CD1c-positive myeloid dendritic cell (primary cell): ENCODE data around the gene KAZN.

Experiments used
- DNase-seq: peaks from one replicate; pipeline ENCODE4 v3.0.0-alpha.2; 2016; ENCODE audit errors: extremely low spot score

The KAZN gene

DNA sequence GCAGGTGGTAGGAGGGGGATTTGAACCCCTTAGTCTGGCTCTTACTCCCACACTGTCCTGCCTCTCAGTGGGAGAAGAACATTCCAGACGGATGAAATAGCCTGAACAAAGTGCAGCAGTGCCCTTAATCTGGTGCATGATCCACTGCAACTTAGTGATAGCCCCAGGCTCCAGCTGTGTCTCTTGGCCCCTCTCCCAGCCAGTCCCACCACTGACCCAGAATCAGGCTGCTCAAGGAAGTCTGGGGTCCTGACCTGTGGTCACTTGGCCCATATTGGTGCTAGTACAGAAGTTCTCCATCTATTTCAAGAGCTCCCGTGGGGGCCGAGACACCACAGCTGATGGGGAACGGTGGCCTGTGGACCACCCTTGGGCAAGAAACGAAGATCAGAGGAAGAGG lies 255.0 kb downstream of the KAZN start:
- DNase-seq, result no peak

DNA sequence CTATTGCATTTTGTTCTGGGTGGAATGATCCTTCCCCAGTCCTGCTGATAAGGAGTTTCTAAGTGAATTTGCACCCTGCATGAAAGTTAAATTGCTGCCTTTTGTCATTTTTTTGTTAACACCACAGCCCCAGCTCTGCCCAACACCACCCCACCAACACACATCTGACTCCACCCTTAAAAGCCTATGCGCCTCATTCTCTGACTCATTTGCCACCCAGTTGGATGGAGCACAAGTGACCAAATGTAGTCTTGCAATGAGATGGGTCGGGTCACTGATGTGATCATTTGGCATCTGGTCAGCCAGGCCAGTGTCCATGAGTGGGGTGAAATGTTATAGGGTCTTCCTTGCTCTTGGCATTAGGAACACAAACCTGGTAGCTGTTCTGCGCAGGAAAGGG lies 256.8 kb downstream of the KAZN start:
- no peak for DNase-seq

DNA sequence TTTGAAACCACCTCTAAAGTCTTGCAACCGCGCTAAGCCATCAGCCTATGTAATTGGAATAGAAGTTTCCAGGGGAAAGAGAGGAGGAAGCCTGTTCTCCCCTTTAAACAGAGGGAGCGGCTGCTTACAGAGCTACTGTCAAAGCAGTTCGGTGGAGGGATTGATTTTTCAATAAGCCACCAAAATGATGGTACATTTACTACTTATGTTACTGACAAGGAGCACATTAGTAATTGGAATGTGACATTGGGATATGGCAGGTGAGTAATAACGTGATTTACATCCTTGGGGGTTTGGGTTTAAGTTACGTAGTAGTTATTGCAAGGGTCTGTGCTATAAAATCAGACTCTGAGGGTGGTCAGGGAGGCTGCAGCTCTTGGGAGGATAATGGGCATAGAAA lies 257.3 kb downstream of the KAZN start:
- no peak for DNase-seq

DNA sequence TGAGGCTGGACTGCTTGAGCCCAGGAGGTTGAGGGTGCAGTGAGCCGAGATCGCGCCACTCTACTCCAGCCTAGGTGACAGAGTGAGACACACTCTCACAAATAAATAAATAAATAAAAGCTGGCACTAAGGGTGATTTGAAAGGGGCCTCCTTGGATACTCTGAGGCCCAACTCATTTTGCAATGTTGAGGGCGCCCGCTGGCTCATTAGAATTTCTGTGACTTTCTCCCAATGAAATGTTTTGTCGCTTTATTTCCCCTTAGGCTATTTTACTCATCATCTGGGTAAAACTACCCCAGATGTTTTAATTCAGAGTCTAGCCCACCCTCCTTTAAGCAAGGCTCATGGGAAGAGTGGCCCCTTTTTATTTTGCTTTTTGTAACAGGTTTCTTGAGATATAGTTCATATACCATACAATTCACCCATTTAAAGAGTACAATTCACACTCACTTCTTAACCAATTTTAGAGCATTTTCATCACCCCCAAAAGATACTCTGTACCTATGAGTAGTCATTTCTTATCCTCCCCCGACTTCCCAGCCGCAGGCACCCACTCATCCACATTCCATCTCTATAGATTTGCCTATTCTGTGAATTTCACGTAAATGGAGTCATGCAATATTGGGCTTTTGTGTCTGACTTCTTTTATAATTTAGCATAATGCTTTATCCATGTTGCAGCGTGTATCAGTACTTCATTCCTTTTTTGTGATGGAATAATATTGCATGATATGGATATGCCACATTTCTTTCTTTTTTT lies 259.1 kb downstream of the KAZN start:
- DNase-seq, result no peak

DNA sequence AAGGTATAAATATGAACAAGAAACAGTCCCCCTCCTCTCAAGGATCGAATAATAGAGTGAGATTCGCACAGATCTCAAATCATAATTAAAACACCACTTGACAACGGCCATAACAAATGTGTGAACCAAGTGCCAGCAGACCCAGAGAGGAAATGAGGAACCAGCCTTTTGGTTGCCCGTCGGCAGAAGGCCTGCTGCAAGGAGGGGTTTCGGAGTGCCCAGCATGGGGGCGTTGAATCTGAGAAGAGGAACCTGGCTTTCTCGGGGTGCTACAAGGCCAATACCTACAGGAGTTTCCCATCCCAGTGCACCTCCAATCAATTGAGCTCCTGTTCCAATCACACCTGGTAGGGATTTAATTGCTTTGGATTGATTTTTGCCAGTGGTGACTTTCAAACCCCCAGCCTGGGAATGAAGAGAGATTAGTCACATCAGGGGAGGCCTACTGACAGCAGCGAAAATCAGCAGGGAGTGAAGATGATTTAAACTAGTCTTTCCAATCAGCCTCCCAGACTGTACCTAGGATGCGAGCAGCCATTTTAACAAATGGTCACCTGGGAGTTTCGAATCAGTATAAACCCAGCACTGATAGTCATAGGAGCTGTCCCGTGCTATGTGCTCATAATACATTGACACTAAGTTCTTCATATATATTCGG lies 263.8 kb downstream of the KAZN start:
- peak; percentile 63 for DNase-seq

DNA sequence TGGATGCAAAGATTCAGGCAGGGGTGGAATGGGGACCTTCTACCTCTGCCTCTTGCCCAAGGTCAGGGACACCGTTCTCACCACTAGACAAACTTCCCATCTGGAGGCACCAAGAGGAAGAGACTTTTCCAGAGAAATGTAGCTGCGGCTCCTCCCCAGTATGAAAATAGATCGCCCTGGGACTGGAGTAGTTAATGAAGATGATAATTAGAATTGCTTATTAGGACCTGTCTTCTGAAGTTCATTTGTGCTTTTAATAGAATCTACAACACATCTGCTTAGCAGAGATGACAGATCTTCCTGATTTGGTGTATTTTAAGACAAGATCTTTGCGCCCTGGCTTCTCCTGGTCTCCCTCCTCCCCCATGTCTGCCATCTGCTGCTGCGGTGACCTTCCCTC lies 266.6 kb downstream of the KAZN start:
- DNase-seq, result no peak

DNA sequence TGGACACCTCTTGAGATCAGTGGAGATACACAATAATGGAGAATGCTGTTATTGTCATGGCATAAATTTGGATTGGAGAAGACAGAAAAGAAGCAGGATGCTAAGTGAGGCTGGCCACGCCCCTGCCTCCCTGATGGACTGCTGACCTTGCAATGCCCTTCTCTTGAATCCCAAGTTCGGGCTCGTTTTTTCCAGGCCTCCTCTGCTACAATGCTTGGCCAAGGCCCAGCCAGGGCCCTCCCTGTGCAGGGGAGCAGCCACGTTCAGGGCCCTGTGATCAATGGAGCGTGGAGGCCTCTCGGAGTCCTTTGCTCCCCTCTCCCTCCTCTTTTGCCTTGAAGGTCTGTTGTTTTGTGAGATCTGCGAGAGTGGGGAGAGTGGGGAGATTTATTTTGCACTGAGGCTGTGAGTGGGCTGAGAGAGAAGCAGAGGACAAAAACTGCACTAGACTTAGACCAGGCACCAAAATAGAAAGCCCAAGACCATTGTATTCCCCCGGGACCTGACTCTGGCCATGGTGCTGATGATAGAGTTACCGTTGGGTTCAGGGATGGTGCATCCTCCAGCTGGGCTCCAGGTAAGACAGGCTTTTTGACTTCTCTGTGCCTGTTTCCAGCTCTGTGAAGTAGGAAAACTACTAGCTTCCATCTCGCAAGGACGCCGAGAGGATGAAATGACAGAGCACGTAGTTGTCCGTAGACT lies 268.6 kb downstream of the KAZN start:
- no peak for DNase-seq

DNA sequence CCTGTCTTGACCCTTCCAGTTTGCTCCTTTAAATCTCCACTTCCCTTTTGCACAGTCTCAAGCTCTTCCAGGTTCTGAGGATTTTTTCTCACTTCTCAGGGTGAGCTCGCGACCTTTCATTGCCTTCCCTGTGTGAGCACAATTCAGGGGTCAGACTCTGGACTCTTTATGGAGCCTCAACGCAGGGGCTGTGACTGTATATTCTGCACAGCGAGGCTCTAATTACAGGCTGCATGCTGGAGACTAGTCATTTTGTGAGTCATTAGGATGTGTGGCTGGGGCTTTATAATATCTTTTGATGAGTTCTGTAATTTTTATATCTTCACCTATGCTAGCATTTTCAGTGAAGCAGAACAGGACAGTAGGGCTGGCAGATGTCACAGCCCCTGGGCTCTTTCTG lies 270.7 kb downstream of the KAZN start:
- peak; percentile 5 for DNase-seq

DNA sequence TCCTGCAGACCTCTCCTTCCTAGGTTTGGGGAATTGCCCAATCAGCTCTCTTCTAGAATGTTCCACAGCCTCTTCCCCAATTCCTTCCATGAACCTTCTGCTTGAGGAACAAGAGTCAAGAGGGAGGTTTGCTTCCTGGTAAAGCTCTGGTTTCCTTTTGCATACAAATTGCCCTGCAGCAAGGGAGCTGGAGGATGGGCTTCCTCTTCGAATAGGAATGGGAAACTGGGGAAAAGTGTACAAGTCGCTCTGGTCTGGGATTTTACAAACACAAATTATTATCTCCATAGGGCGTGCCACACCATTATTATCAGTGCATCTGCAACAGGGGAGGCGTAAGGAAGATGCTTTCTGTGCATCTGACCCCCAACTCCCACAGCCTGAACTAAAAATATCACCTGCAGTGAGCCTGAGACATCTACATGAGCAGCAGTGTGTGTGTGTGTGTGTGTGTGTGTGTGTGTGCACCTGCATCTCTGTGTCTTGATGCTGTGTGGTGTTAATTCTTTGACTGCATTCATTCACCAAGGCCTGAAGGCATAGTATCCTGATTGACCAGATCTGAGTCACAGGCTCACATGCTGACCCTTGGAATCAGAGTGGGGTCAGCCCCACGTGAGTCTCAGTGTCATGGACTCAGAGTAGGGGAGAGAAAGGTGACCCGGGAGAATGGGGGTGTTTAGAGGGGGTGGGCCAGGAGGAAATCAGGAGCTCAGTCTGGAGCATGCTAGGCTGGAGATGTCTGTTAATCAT lies 272.9 kb downstream of the KAZN start:
- peak; percentile 74 for DNase-seq

DNA sequence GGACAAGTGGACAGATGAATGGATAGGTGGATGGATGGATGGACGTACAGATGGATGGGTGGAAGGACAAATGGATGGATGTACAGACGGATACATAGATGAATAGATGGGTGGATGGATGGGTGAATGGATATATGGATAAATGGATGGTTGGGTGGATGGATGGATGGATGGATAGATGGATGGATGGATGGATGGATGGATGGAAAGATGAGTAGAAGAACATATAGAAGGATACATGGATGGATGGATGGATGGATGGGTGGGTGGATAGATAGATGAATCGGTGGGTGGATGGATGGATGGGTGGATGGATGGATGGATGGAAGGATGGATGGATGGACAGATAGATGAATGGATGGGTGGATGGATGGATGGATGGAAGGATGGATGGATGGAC lies 274.3 kb downstream of the KAZN start:
- no peak for DNase-seq

DNA sequence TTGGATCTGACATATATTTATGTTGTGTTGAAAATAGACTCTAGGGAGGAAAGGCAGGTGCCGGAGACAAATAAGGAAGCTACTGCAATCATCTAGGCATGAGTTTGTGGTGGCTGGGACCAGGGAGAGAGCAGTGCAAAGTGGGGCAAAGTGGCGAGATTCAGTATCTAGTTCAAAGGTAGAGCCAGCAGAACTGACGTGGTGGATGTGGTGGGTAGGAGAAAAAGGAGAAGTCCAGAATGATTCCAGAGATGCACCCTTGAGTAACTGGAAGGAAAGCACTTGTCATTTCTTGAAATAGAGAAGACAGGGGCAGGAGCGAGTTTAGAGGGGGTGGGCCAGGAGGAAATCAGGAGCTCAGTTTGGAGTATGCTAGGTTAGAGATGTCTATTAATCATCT lies 275.2 kb downstream of the KAZN start:
- peak; percentile 86 for DNase-seq

DNA sequence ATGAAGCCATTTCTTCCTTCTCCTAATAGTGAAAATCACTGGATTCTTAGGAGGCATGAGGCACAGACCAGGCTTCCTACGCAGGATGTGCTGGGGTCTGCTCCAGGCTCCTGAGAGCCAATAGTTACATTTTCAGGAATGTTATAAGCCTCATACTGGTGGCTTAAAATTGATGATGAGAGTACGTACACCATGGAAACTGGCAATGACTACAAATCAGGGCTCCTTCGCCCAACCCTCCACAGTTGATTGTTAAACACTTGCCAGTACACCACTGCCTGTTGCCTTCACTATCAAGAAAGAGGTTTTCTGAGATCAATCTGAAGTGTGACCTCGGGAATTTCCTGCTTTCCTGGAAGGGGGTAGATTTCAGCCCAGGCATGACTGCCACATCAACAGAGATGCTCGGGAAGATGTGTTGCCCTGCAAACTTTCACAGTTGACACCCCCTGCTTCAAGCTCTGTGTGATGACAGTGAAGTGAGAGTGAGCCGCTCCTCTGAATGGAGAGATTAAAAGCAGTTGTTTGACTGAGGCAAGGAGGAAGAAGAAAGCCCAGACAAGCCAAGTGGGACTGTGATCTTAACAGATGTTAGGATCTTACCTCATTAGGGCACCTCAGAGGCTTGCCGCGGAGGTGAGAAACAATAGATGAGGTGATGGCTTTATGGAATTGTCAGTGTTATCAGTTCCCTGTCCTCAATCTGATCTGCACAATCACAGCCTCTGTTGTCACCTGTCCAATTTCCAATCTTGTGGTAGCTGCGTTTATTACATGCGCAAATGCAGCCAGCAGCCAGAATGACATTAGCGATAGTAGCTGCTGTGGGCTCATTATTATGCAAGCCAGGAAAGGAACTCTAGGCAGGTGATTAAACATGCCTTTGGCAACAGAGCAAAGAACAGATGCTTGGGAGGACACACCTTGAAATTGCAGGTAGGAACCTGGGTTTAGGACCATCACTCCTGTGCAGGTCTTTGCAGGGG lies 277.3 kb downstream of the KAZN start:
- no peak for DNase-seq

DNA sequence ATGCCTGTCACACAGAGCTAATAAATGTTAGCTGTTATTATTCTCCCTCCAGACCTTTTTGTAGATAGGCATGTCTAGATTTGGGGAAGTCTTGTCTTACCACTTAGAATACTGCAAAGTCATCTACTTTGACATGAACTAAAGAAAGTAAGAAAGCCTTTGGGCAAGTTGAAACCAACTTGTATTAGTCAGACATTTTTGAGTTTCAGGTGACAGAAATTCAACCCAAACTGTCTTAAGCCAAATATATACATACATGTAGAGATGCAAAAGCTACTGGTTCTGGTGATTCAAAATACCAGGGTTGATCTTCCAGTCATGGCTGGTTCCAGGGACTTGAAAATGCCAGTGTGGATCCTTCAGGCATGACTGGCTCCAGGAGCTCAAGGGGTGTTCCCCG lies 278.3 kb downstream of the KAZN start:
- peak; percentile 11 for DNase-seq

DNA sequence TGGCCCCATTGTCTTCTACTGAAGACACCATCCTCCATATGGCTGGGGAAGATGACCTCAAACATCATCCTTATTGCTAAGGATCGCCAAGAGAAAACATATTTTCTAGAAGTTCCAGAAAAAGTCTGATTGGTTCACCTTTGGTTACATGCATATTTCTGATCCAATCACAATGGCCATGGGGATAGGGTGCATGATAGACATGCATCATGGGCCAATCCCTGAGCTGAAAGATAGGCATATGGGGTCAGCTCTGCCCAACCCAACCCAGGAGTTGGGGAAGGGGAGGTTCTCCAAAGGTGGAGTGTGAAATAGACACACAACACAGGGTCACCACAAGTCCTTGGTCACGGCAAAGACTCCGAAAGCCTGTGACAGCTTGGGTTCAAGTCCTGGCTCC lies 278.7 kb downstream of the KAZN start:
- DNase-seq, result no peak

DNA sequence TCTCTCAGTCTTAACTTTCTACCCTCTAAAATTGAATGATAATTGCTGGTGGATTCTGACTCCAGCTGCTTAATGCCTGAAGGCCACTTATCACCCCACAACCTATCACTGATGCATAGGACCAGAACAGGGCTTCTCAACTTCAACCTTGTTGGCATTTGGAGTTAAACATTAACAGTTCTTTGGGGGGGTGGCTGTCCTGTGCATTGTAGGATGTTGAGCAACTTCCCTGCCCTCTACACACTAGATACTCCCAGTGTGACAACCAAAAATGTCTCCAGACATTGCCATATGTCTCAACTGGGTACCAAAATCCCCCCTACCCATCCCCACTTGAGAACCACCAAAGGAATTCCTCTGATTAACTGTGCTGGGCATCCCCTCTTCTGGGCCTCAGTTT lies 279.6 kb downstream of the KAZN start:
- no peak for DNase-seq

DNA sequence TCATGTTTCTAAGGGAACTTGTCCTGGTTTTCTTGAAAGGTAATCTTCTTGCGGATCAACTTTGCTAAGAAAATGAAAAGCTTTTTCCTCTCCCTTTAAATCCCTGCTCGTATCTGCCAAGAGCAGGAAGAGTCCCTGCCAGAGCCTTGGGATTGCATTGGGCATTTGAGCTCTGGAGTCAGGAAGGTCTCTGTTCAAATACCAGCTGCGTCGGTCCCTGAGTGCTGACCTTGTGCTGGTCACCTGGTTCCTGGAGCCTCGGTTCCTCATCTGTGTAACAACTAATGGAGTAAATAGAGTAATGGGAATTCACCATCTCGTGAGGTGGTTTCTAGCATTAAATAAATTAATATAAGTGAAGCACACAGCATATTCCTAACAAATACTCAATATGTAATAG lies 280.5 kb downstream of the KAZN start:
- no peak for DNase-seq

DNA sequence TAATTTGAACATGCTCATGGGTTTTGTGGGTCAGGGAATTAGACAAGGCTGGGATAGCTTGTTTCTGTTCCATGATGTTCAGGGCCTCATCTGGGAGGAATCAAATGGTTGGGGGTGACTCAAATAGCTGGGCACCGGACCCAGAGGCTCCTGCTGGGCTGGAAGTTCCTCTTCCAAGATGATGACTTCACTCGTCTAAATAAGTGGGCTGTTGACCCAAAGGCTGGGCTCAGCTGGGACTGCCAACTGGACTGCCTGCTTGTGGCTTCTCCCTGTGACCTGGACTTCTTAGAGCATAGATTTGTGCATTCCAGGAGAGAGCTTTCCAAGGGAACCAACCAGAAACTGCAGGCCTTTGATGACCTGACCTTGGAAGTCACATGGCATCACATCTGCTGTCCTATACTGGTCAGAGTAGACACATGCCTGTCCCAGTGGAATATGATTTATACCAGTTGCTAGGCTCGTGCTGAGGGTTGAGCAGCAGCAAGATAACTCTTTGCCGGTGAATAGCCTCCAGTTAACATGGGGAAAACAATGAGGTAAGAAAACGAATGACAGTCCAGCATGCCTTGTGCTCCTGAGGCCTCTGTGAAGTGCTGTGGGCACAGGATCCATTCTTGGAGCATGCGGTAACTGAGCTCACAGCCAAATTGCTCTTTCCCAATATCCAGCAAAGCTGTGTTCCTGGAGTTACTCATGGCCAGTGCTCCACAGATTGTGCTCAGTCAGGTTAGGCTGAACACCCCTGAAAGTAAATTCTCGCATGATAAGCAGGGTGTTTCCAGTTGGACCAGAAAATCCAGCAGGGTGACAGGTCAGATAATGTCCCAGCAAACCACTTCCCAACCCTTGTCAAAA lies 282.2 kb downstream of the KAZN start:
- DNase-seq, result peak; percentile 52

DNA sequence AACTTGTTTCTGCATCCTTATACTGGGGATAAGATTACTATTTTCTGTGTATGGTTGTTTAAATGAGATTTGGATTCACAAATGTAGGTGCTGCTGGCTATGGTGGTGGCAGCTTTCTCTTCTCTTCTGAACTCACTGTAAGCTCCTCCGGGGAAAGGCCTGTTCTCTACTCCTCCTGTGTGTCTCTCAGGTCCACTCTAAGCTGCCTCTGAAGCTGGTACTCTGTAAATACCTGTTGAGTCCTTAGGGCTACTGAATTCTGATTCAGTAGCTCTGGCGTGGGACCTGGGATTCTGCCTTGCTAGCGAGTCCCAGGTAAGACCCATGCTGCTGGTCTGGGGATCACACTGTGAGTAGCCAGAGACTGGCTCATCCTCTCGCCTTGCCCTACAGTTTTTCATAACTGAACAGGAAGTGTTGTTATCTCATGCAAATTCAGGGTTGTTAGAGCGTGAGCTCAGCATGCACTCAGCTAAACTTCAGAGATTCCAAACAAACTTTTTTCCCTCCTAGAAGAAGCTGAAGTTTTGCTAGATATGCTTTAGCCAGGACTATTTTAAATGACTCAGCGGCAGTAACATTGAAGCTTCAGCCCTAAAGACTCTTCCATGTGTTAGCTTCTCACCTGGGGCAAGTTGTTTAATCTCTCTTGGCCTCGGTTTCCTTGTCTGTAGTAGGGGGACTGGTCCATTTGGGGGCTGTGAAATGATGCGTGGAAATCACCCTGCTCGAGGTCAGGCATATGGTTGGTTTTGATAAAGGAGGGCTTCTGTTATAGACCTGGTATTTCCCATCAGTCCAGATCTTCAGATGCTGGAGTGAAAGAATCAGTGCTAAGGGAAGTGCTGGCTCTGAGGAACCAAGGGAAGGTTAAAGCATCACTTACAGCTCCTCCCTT lies 283.5 kb downstream of the KAZN start:
- DNase-seq, result no peak

DNA sequence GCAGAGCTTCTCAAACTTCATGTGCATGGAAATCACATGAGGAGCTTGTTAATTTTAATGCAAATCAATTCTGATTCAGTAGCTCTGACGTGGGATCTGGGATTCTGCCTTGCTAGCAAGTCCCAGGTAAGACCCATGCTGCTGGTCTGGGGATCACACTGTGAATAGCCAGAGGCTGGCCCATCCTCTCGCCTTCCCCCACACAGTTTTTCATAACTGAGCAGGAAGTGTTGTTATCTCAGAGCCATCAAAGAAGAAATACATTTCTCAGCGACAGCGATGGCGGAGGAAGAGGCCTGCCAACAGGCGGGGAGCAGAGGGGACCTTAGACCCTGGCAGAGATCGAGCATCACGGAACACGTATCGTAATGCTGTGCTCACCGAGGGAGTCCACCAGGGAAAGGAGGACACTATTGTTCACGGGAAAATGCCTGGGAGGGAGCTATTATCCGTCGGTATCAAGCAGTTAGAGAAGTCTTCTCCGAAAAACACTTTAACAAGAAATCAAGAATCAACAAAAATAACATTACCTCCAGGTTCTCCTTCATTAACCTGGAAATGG lies 286.2 kb downstream of the KAZN start:
- no peak for DNase-seq
